GM18519 (cell line): ENCODE measurements around the gene PARD3B.
"Not testable (repeated sequence)": the region's sequence is repeated elsewhere in the genome, so short reads cannot be mapped to it uniquely, and the experiment has no call there.

Source experiments
- ATAC-seq: cut with Tn5 transposase; IDR thresholded peaks from one replicate; pipeline ENCODE4 v1.9.1; 2021; ENCODE audit warnings: mild to moderate bottlenecking, moderate library complexity; ENCODE audit not compliant: unreplicated experiment, low FRiP score

The PARD3B gene

GRCh38 chr2:205461678-205462665, 916.7 kb downstream of the PARD3B start:
- ATAC-seq, result no peak

GRCh38 chr2:205462681-205463345, 917.5 kb downstream of the PARD3B start:
- ATAC-seq, result no peak

GRCh38 chr2:205463466-205464025, 918.3 kb downstream of the PARD3B start:
- no peak for ATAC-seq

- no peak for ATAC-seq
These were observed 919.4 kb downstream of the PARD3B start for GRCh38 chr2:205464681-205465080.

GRCh38 chr2:205465791-205466190, 920.5 kb downstream of the PARD3B start:
- ATAC-seq, result no peak

GRCh38 chr2:205471776-205472175, 926.5 kb downstream of the PARD3B start:
- no peak for ATAC-seq

GRCh38 chr2:205473791-205474190, 928.5 kb downstream of the PARD3B start:
- no peak for ATAC-seq

GRCh38 chr2:205474741-205475415, 929.6 kb downstream of the PARD3B start:
- ATAC-seq, result no peak

- ATAC-seq, result no peak
These were observed 930.1 kb downstream of the PARD3B start for GRCh38 chr2:205475416-205475768.

- no peak for ATAC-seq
These were observed 931.9 kb downstream of the PARD3B start for GRCh38 chr2:205477016-205477705.

- no peak for ATAC-seq
These were observed 936.6 kb downstream of the PARD3B start for GRCh38 chr2:205481861-205482260.

GRCh38 chr2:205482399-205483081, 937.3 kb downstream of the PARD3B start:
- no peak for ATAC-seq

- ATAC-seq, result no peak
These were observed 937.8 kb downstream of the PARD3B start for GRCh38 chr2:205483095-205483494.

GRCh38 chr2:205484215-205484614, 938.9 kb downstream of the PARD3B start:
- no peak for ATAC-seq

- ATAC-seq, result no peak
These were observed 939.5 kb downstream of the PARD3B start for GRCh38 chr2:205484764-205485163.

GRCh38 chr2:205493528-205493927, 948.3 kb downstream of the PARD3B start:
- not testable (repeated sequence) for ATAC-seq

GRCh38 chr2:205494537-205495235, 949.4 kb downstream of the PARD3B start:
- no peak for ATAC-seq

- no peak for ATAC-seq
These were observed 950.5 kb downstream of the PARD3B start for GRCh38 chr2:205495819-205496218.

GRCh38 chr2:205496370-205496769, 951.1 kb downstream of the PARD3B start:
- no peak for ATAC-seq
